Mesenchymal stem cell (in vitro differentiated cells and primary cell): ENCODE data around the gene DLST.

Experiments used
- DNase-seq: peaks from one replicate; pipeline ENCODE4 v3.0.0-alpha.2; 2013
- H2AFZ ChIP-seq: one replicate; pipeline ENCODE4 v1.6.1; 2013; ENCODE audit warnings: low read depth, mild to moderate bottlenecking, control low read depth, inconsistent platforms, low read length, moderate library complexity
- H2AK5ac ChIP-seq: 2 replicates; pipeline ENCODE4 v1.6.1; 2013; ENCODE audit warnings: low read length, moderate library complexity, mild to moderate bottlenecking, inconsistent platforms; ENCODE audit not compliant: severe bottlenecking
- H2BK120ac ChIP-seq: one replicate; pipeline ENCODE4 v1.6.1; 2013; ENCODE audit warnings: low read depth, mild to moderate bottlenecking, inconsistent platforms, low read length, moderate library complexity
- H2BK12ac ChIP-seq, 2 experiments: one replicate each; pipeline ENCODE4 v1.6.1; 2013; ENCODE audit warnings: inconsistent platforms in 2 of 2, low read length in 2 of 2, mild to moderate bottlenecking in 2 of 2, moderate library complexity in 2 of 2, control low read depth in 1 of 2
- H2BK15ac ChIP-seq: one replicate; pipeline ENCODE4 v1.6.1; 2013; ENCODE audit warnings: mild to moderate bottlenecking, low read depth, inconsistent platforms; ENCODE audit not compliant: poor library complexity, severe bottlenecking
- H2BK5ac ChIP-seq: 2 replicates; pipeline ENCODE4 v1.6.1; 2013; ENCODE audit warnings: low read depth, mild to moderate bottlenecking, low read length, control low read depth, inconsistent platforms; ENCODE audit not compliant: poor library complexity, severe bottlenecking
- H3K14ac ChIP-seq, 2 experiments: one replicate each; pipeline ENCODE4 v1.6.1; 2013; ENCODE audit warnings: inconsistent platforms in 2 of 2, low read length in 2 of 2, control low read depth in 1 of 2, mild to moderate bottlenecking in 1 of 2, moderate library complexity in 1 of 2
- H3K18ac ChIP-seq, 2 experiments: one replicate each; pipeline ENCODE4 v1.6.1; 2013; ENCODE audit warnings: inconsistent platforms in 2 of 2, low read length in 2 of 2, control low read depth in 1 of 2, low read depth in 1 of 2, mild to moderate bottlenecking in 1 of 2
- H3K23ac ChIP-seq, 2 experiments: one replicate each; pipeline ENCODE4 v1.6.1; 2013; ENCODE audit warnings: inconsistent platforms in 2 of 2, low read length in 2 of 2, mild to moderate bottlenecking in 2 of 2, moderate library complexity in 2 of 2, control low read depth in 1 of 2
- H3K27ac ChIP-seq: 2 replicates; pipeline ENCODE4 v1.5.1; 2013; ENCODE audit warnings: mild to moderate bottlenecking, moderate library complexity, low read length, control low read depth, inconsistent platforms; ENCODE audit not compliant: poor library complexity, severe bottlenecking
- H3K27me3 ChIP-seq, 2 experiments: 2 replicates each; pipeline versions ENCODE4 v1.6.1 to v1.7.0; 2013; ENCODE audit warnings: low read length in 2 of 2, mild to moderate bottlenecking in 2 of 2, moderate library complexity in 2 of 2, control low read depth in 1 of 2, inconsistent platforms in 1 of 2; ENCODE audit not compliant: control insufficient read depth in 1 of 2, insufficient read depth in 1 of 2
- H3K36me3 ChIP-seq, 2 experiments: 2 replicates each; pipeline versions ENCODE4 v1.6.1 to v1.7.0; 2013; ENCODE audit warnings: low read length in 2 of 2, control low read depth in 1 of 2, inconsistent platforms in 1 of 2, low read depth in 1 of 2, mild to moderate bottlenecking in 1 of 2; ENCODE audit not compliant: insufficient read depth in 2 of 2, control insufficient read depth in 1 of 2
- H3K4ac ChIP-seq, 2 experiments: one replicate each; pipeline ENCODE4 v1.6.1; 2013; ENCODE audit warnings: inconsistent platforms in 2 of 2, low read length in 2 of 2, mild to moderate bottlenecking in 2 of 2, moderate library complexity in 2 of 2, control low read depth in 1 of 2, low read depth in 1 of 2
- H3K4me1 ChIP-seq: 2 replicates; pipeline ENCODE4 v1.6.1; 2013; ENCODE audit warnings: low read depth, low read length, control low read depth; ENCODE audit not compliant: control insufficient read depth, insufficient read depth
- H3K4me2 ChIP-seq: 2 replicates; pipeline ENCODE4 v1.6.1; 2013; ENCODE audit warnings: low read length, mild to moderate bottlenecking, inconsistent platforms; ENCODE audit not compliant: poor library complexity, severe bottlenecking
- H3K4me3 ChIP-seq, 2 experiments: 2 replicates each; pipeline versions ENCODE4 v1.5.1 to v1.7.0; 2013; ENCODE audit warnings: low read length in 2 of 2, mild to moderate bottlenecking in 2 of 2, control low read depth in 1 of 2, low read depth in 1 of 2; ENCODE audit not compliant: insufficient read depth in 1 of 2
- H3K79me1 ChIP-seq: replicated peaks from 2 replicates; pipeline ENCODE4 v1.6.1; 2013; ENCODE audit warnings: mild to moderate bottlenecking, control low read depth, low read length, inconsistent platforms; ENCODE audit not compliant: poor library complexity, severe bottlenecking
- H3K9ac ChIP-seq: 2 replicates; pipeline ENCODE4 v1.7.0; 2013; ENCODE audit warnings: mild to moderate bottlenecking, low read length, moderate library complexity
- H3K9me3 ChIP-seq: 2 replicates; pipeline ENCODE4 v1.7.0; 2013; ENCODE audit warnings: mild to moderate bottlenecking, low read length; ENCODE audit not compliant: control insufficient read depth
- H4K8ac ChIP-seq: one replicate; pipeline ENCODE4 v1.6.1; 2013; ENCODE audit warnings: inconsistent platforms, mild to moderate bottlenecking, low read length, moderate library complexity
- H4K91ac ChIP-seq: one replicate; pipeline ENCODE4 v1.6.1; 2013; ENCODE audit warnings: mild to moderate bottlenecking, low read length, inconsistent platforms
- WGBS: methylation state at CpG from one replicate; pipeline ENCODE4 v1.1.7; 2013; ENCODE audit warnings: mixed read lengths; 5-methylcytosine and 5-hydroxymethylcytosine counted together

DLST gene

DNA sequence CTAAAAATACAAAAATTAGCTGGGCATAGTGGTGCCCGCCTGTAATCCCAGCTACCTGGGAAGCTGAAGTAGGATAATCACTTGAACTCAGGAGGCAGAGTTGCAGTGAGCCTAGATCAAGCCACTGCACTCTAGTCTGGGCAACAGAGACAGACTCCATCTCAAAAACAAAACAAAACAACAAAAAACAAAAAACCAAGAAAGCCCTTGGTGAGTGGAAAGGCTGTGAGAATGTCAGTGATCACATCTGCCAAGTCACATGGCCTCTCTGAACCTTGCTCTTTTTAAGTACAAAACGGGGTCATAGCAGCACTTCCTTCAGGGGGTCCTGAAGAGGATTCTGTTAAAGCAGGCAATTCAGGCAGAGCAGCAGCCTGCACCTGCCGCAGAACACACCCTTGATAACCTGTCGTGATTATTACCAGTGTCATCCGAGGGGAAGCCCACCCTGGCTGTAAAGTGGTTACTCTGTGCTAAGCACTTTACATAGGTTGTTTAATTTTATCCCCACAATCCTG is 31.7 kb downstream of the DLST start:
- DNase-seq: no peak

DNA sequence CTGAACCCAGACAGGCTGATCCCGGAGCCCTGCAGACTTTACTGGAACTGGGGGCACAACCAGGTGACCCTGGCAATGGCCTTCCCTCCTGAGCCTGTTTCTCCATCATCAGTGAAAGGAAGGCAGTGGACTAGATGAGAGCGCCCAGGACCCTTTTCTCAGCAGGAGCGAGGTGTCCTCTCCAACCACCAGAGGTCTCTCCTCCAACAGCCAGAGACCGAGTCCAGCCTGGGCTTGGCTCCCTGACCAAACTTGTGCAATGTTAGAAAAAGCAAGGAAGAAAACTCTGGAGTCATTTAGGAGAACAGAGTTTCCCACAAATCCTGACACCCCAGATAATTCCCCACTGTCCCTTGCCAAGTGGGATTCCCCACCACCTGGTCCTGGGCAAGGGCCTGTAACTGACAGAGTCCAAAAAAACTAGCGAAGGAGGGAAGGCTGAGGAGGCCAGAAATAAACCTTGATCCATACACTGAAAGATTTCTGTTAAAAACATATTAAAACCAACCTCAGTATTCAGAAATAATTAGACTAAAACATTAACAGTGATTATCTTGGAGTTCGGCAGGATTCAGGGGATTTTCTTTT is 32.4 kb downstream of the DLST start:
- Histone ChIP-seq H3K9me3 (no peaks in the 10 kb centered on the region), H3K4ac (no peak overlapping the region), H2AFZ (no peak overlapping the region), H3K27ac (no peak overlapping the region), H3K27me3 (no peaks in the 10 kb centered on the region), H4K8ac (no peak overlapping the region), H4K91ac (no peak overlapping the region), H3K36me3 (peaks cover 0 to 3% of the 10 kb centered on the region in 2 experiments), H3K4me1 (peaks cover 21% of the 10 kb centered on the region), H2BK15ac (no peak overlapping the region), H2BK12ac (no peak overlapping the region), H2BK120ac (no peak overlapping the region), H3K14ac (no peak overlapping the region), H3K9ac (peak overlapping the region; percentile 76), H2BK5ac (no peak overlapping the region), H3K18ac (no peak overlapping the region), H2AK5ac (no peak overlapping the region), H3K4me2 (no peak overlapping the region), H3K23ac (no peak overlapping the region), H3K79me1 (no peaks in the 10 kb centered on the region), H3K4me3 (peak overlapping the region in 1 of 2 experiments; percentile 47)
- DNase-seq: peak; percentile 81
- 67% methylated on average over 6 of the region's 6 CpGs for WGBS

More for the DNA sequence above, 31.7 kb downstream of the DLST start:
- Histone ChIP-seq H3K27me3 (no peaks in the 10 kb centered on the region), H3K4me1 (peaks cover 19% of the 10 kb centered on the region), H4K8ac (no peak overlapping the region), H3K14ac (no peak overlapping the region), H2AK5ac (no peak overlapping the region), H2BK12ac (no peak overlapping the region), H3K9ac (no peak overlapping the region), H3K36me3 (peaks cover 0 to 8% of the 10 kb centered on the region in 2 experiments), H2BK5ac (no peak overlapping the region), H4K91ac (no peak overlapping the region), H3K27ac (no peak overlapping the region), H2AFZ (no peak overlapping the region), H3K18ac (no peak overlapping the region), H3K4ac (no peak overlapping the region), H2BK120ac (no peak overlapping the region), H3K4me2 (no peak overlapping the region), H3K23ac (no peak overlapping the region), H3K79me1 (no peaks in the 10 kb centered on the region), H3K4me3 (no peak overlapping the region), H2BK15ac (no peak overlapping the region), H3K9me3 (no peaks in the 10 kb centered on the region)
- 80% methylated on average over 5 of the region's 5 CpGs for WGBS

DNA sequence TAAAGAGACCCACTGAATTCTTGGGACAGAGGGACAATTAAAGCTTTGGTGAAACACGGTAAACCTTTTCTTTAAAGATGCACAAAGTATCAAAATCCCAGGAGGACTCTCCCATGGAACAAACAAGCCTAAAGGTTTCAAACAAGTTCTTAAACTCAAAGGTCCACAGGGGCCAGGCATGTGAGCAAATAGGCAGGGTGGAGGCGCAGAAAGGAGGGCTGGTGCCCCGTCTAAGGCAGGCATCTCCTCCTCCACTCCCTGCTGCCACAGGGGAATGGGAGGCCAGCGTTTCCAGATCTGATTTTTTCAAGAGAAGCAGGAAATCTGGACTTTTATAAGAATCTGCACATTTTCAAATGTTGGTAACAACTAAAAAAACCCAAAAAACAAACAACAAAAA is 33.7 kb downstream of the DLST start:
- Histone ChIP-seq H3K27ac (no peak overlapping the region), H3K4me3 (no peak overlapping the region), H4K8ac (no peak overlapping the region), H3K23ac (no peak overlapping the region), H3K18ac (no peak overlapping the region), H3K4ac (no peak overlapping the region), H3K9ac (no peak overlapping the region), H2AFZ (no peak overlapping the region), H3K4me1 (peaks cover 29% of the 10 kb centered on the region), H3K14ac (no peak overlapping the region), H3K4me2 (no peak overlapping the region), H2BK12ac (no peak overlapping the region), H4K91ac (no peak overlapping the region), H3K9me3 (no peaks in the 10 kb centered on the region), H2AK5ac (no peak overlapping the region), H3K79me1 (no peaks in the 10 kb centered on the region), H3K27me3 (no peaks in the 10 kb centered on the region), H2BK15ac (no peak overlapping the region), H2BK120ac (no peak overlapping the region), H2BK5ac (no peak overlapping the region), H3K36me3 (peaks cover 0 to 2% of the 10 kb centered on the region in 2 experiments)
- 82% methylated on average over 4 of the region's 4 CpGs for WGBS
- DNase-seq: no peak

DNA sequence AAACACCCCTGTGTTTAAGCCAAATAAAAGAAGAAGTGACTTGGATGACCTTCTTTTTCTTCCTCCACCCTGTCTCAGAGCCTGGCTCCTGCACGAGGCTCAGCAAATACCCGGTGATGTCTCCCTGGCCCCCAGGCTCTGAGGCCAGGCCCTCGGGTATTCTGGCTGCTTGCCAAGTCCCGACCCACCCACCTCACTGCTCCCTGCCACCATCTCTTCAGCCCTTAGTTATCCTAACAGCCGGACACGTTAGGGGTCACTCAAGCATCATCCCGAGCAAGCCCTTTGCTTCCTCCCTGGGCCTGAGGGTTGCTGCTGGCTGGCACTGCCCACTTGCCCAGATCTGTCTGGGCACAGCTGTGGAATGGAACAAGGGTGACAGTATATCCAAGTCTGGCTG is 34.1 kb downstream of the DLST start:
- H3K4me3 ChIP-seq: no peak overlapping the region
- no peak overlapping the region for H3K27ac ChIP-seq
- DNase-seq: no peak
- H2BK5ac ChIP-seq: no peak overlapping the region
- no peak overlapping the region for H2BK12ac ChIP-seq
- no peak overlapping the region for H3K4me2 ChIP-seq
- H2BK120ac ChIP-seq: no peak overlapping the region
- H3K9ac ChIP-seq: no peak overlapping the region
- 66% methylated on average over 7 of the region's 7 CpGs for whole genome bisulfite sequencing
- H3K14ac ChIP-seq: peak overlapping the region in 1 of 2 experiments; percentile 21
- H3K9me3 ChIP-seq: no peaks in the 10 kb centered on the region
- H4K8ac ChIP-seq: no peak overlapping the region
- H2BK15ac ChIP-seq: no peak overlapping the region
- H2AK5ac ChIP-seq: no peak overlapping the region
- H3K23ac ChIP-seq: no peak overlapping the region
- no peak overlapping the region for H2AFZ ChIP-seq
- H3K4ac ChIP-seq: no peak overlapping the region
- peaks cover 29% of the 10 kb centered on the region for H3K4me1 ChIP-seq
- H3K27me3 ChIP-seq: no peaks in the 10 kb centered on the region
- no peak overlapping the region for H3K18ac ChIP-seq
- no peak overlapping the region for H4K91ac ChIP-seq
- H3K79me1 ChIP-seq: no peaks in the 10 kb centered on the region
- peaks cover 0 to 2% of the 10 kb centered on the region in 2 experiments for H3K36me3 ChIP-seq
